B cell (primary cell): ENCODE measurements around the gene ARHGAP22.

Source experiments
- CTCF ChIP-seq: fragments of 200-600 bp; IDR thresholded peaks from one replicate; pipeline ENCODE4 v1.8.0; 2022; ENCODE audit warnings: antibody characterized with exemption, mild to moderate bottlenecking
- EZH2 ChIP-seq: IDR thresholded peaks from 2 replicates; pipeline ENCODE4 v1.6.1; 2012; ENCODE audit warnings: borderline replicate concordance, low read depth, mild to moderate bottlenecking, moderate library complexity, low read length; ENCODE audit not compliant: insufficient read depth, poor library complexity, severe bottlenecking

- TF ChIP-seq CTCF (no peak), EZH2 (no peak)
Observed at GRCh38 chr10:48550071-48550691, 54.7 kb downstream of the ARHGAP22 start.
